HG02759 (cell line): ENCODE measurements around the gene FHIT.

Experiments used
- ATAC-seq: cut with Tn5 transposase; IDR thresholded peaks from one replicate; pipeline ENCODE4 v1.9.1; 2021; ENCODE audit warnings: mild to moderate bottlenecking, moderate library complexity; ENCODE audit not compliant: unreplicated experiment

FHIT gene

DNA sequence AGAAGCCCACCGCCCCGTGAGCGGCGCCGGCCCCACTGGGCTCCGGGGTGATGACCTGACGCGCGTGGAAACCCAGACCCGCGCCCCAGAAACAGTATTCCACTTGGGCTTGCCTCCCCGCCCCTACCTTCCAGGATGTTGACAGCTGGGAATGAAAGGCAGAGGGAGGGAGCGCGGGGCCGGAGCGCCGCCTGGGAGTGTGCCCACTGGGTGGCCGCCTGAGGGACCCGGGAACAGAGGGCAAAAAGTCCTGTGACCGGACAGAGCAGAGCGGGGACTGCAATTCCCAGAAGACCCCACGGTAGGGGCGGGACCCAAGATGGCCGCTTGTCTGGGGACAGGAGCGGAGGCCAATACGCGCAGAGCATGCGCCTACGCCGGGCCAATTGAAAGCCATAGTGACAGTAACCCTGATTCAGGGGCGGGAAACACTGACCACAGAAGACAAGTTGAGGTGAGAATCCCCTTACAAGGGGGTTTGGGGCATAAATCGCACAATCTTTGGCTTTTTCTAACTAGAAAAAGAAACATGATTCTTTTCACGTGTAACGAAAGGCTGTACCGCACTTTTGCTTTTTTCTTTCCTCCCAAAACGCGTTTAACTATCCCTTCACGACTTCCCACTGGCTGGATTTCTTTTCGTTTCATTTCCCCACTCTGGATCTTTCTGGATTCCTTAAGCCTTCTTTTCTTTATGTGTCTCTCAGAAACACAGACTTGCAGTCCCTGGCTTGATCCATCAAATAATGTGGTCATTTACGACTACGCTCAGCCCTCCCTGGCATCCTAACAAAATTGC lies at the start of gene FHIT:
Gene FHIT, minus strand, starts transcription at position 279 of the 799 bp plus-strand sequence.
- peak; percentile 93 for ATAC-seq

DNA sequence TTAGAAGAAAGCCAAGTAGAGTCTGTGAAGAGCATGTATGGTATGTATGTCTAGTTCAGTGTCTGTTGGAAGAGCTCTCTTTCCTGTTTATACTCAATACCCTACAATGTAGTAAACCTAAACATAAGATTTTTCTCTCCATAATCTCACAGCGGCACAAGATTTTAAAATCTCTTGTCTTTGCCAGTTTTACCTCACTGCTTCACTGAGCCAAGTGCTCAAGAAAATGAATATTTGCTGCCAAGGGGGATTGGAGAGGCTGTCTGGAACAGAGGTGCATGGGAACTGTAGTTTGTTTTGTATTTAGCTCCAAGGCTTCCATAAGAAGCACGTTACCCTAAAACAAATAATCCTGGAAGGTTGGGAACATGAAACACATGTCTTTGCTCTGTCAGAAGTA lies 49.5 kb upstream of the FHIT start:
- ATAC-seq = no peak

DNA sequence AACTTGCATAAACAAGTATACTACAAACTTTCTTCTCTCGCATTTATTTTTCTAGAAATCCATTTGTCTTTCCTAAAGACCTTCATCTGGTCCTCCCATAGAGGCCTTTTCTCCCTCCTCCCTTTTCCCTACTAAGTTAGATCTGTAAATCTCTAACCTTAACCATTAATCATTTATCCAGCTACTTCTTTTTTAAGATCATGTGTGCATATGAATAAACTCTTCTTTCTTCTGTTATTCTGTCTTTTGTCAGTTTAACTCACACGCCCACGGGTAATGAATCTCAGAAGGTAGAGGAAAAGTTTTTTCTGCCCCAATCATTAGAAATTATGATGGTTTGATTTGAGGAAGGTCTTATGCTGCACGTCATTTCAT lies 48.7 kb upstream of the FHIT start:
- peak; percentile 21 for ATAC-seq

GRCh38 chr3:61299343-61300005 lies 48.2 kb upstream of the FHIT start:
- ATAC-seq = peak; percentile 68

DNA sequence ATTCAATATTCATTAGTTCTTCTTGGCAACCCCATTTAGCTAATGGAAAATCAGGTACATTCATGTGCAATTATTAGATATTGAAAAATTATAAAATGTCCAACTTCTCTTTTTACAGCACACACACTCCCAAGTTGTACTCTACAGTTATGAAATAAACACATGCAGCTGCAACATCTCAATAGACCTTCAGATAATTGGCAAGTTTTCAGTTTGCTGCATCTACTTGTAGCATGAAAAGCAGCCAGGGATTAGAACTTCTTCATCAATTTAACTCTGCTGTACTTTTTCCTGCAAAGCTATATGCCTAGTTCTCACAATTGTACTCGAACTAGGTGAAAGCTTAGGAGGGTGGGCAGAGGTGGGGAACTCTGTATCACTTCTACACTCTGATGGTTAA lies 46.6 kb upstream of the FHIT start:
- ATAC-seq = no peak

- ATAC-seq = no peak
Observed at GRCh38 chr3:61288446-61288845, 37.2 kb upstream of the FHIT start.

GRCh38 chr3:61283876-61284275 lies 32.6 kb upstream of the FHIT start:
- ATAC-seq = no peak

DNA sequence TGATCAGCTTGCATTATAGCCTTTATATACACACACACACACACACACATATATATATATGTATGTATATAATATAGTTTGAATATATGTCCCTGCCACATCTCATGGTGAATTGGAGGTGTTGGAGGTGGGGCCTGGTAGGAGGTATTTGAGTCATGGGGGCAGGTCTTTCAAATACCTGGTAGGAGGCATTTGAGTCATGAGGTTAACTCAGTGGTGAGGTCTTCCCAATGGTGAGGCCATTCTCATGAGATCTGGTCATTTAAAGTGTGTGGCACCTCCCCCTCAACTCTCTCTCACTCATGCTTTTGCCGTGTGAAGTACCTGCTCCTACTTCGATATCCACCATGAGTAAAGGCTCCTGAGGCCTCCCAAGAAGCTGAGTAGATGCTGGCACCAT lies 27.5 kb upstream of the FHIT start:
- ATAC-seq = no peak

DNA sequence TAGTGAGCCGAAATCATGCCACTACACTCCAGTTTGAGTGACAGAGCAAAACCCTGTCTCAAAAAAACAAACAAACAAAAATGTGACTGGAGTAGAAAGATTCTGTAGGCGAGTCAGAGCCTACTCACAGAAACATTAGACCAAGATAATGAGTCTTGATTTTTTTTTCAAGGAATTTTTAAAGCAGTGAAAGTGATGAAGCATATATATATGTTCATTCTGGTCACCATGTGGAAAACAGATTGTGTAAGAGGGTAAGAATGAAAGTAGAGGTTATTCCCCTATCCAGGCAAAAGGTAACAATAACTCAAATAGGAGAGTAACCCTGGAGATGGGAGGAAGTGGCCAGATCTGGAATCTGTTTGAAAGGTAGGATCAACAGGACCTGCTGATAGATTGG lies 26.2 kb upstream of the FHIT start:
- ATAC-seq = no peak

- no peak for ATAC-seq
Observed at GRCh38 chr3:61269435-61269834, 18.2 kb upstream of the FHIT start.

- no peak for ATAC-seq
Observed at GRCh38 chr3:61268644-61269043, 17.4 kb upstream of the FHIT start.

- no peak for ATAC-seq
Observed at GRCh38 chr3:61264281-61264680, 13.0 kb upstream of the FHIT start.

DNA sequence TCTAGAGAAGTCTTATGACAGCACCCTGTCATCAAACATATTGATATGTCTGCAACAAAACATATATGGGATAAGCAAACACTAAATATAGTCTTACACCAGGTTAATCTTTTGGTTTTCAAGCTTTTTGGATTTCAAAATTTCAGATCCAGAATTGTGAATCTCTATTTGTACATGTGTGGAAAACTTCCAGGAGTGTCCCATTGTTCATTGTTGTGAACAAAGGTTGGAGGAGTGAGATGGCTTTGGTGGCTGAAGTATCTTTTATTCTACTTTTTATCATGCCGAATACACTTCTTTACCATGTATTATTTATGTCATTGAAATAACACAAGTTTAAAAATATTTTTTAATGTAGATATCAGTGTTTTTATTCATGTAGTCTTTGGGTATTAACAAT lies 5.9 kb upstream of the FHIT start:
- no peak for ATAC-seq

GRCh38 chr3:61253756-61254155 lies 2.5 kb upstream of the FHIT start:
- no peak for ATAC-seq

- ATAC-seq = no peak
Observed at GRCh38 chr3:61252836-61253235, 1.6 kb upstream of the FHIT start.

GRCh38 chr3:61250784-61251173 lies 473 bp downstream of the FHIT start:
- ATAC-seq = no peak

- ATAC-seq = no peak
Observed at GRCh38 chr3:61248496-61248895, 2.8 kb downstream of the FHIT start.

DNA sequence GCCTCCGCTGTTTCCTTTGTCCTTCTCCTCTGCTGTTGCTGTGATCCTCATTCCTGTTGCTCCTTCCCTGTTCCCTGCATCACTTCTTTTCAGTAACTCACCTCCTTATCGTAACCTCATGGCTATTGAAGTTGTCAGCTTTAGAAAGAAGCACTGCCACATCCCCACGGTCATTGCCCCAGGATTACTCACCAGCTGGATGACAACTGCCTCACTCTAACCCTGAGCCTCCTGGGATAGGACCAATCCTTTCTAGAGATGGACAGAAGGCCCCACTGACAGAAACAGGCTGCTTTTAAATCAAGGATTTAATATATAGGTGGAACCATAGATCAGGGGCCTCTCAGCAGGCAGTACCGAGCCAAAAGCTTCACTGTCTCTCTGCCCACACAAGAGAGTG lies 4.1 kb downstream of the FHIT start:
- no peak for ATAC-seq

- no peak for ATAC-seq
Observed at GRCh38 chr3:61239871-61240270, 11.4 kb downstream of the FHIT start.

DNA sequence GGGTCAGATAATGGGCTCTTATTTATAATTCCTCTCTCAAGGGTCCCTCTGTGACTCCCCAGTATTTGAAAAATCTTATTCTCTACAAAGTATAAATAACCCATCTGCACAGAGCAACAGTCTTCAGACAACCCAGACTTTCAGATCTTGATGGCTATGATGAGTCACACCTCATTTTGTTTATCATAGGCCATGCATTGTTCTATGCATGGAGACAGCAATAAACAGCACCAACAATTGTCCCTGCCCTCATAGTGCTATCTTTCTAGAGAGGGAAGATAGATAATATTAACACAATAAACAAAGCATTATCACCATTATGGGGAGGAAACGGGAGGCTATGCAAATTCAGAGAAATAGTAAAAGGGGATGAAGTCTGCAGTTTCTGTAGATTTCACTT lies 13.4 kb downstream of the FHIT start:
- ATAC-seq = peak; percentile 28

GRCh38 chr3:61236556-61236955 lies 14.7 kb downstream of the FHIT start:
- peak; percentile 85 for ATAC-seq

GRCh38 chr3:61233746-61234145 lies 17.5 kb downstream of the FHIT start:
- ATAC-seq = peak; percentile 47

GRCh38 chr3:61231693-61232092 lies 19.6 kb downstream of the FHIT start:
- no peak for ATAC-seq
